GM21381 (cell line): ENCODE results near the gene TMEM213.
A peak's percentile ranks its signal among the peaks of the same experiment; 100 is the strongest.

Source experiments
- ATAC-seq: cut with Tn5 transposase; IDR thresholded peaks from one replicate; pipeline ENCODE4 v1.9.1; 2021; ENCODE audit warnings: mild to moderate bottlenecking, moderate library complexity; ENCODE audit not compliant: unreplicated experiment

The TMEM213 gene

DNA sequence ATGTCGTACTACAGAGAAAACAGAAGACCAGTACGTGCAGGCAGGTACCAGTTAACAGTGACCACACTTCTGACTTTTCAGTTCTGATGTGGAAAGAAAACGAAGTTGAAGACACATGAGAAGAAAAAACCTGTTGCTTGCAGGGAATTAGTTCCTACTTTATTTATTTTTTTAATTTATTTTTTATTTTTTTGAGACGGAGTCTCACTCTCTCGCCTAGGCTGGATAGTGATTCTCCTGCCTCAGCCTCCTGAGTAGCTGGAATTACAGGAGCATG is 74.0 kb downstream of the TMEM213 start:
- no peak for ATAC-seq

DNA sequence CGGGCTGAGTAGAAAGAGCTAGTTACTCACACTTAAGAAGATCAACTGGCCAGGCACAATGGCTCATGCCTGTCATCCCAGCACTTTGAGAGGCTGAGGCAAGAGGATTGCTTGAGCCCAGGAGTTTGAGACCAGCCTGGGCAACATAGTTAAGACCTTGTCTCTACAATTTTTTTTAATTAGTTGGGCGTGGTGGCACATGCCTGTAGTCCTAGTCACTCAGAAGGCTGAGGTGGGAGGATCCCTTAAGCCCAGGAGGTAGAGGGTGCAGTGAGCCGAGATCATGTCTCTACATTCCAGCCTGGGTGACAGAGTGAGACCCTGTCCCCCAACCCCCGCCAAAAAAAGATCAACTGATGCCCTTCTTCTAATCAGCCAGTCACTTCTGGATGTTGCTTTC is 74.8 kb downstream of the TMEM213 start:
- ATAC-seq: no peak

DNA sequence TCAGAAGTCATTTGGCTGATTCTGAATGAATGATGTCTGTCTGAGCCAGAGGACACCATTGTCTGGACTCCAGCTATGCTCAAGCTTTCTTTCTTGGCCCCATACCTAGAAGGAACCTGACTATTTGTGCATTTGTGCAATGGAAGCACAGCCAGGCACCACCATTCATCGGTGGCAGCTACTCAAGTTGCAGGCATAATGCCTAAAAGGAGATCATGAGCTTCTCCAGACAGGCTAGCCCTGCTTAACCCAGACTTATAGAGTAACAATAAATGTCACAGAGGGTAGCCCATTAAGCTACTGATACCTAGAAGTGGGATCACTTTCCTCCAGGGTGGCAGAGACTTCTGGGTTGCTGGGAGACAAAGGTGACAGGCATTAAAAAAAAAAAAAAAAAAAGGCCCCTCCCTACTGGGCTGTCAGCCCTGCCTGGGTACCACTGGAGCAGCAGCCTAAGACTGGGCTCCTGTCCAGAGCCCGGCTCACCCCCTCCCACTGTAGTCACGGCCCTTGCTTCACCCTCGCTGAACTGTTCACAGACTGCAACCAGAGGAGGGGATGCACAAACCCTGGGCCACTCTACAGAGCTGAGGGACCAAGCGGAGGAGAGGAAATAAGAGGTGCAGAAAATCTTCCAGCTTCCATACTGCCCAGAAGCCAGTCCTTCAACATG is 75.6 kb downstream of the TMEM213 start:
- ATAC-seq: no peak

DNA sequence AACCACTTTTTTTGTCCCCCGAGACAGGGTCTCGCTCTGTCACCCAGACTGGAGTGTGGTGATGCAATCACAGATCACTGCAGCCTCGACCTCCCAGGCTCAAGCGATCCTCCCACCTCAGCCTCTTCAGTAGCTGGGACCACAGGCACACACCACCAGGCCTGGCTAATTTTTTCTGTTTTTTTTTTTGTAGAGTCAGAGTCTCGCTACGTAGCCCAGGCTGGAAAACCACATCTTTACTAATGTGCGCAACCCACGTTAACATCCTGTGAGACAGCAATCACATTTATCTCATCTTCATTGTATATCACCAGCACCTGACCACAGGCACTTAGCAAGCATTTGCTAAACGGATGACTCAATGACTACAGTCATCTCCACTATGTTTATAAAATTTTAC is 78.0 kb downstream of the TMEM213 start:
- ATAC-seq: no peak

DNA sequence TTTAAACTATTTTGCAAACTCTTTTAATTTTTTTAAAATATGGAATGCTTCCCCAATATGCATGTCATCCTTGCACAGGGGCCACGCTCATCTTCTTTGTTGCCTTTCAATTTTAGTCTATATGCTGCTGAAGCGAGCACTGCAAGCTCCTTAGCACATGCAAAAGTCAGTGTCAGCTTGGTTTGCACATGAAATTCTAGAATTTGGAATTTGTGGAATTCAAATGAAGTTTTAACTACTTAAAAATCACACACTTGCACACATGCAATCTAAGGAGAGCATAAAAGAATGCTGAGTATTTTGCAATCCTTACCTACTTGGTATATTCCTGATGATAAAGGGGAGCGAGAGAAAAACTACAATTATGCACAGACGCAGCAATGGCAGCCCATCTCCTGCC is 78.5 kb downstream of the TMEM213 start:
- no peak for ATAC-seq

DNA sequence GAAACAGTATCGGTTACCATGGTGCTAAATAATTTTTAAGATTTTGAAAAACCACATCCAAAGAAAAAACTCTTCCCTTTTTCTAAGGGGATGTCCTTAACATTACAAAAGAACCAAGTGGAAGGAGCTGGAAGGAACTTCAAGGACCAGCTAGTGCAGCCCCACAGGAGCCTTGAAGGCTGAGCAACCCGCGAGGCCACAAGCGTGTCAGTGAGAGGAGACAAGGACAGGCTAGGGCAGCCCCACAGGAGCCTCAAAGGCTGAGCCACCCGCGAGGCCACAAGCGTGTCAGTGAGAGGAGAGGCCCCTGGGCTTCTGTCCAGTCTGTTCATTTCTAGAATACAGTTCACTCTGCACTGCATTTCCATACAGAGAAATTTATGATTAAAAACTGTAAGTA is 80.3 kb downstream of the TMEM213 start:
- ATAC-seq: no peak

DNA sequence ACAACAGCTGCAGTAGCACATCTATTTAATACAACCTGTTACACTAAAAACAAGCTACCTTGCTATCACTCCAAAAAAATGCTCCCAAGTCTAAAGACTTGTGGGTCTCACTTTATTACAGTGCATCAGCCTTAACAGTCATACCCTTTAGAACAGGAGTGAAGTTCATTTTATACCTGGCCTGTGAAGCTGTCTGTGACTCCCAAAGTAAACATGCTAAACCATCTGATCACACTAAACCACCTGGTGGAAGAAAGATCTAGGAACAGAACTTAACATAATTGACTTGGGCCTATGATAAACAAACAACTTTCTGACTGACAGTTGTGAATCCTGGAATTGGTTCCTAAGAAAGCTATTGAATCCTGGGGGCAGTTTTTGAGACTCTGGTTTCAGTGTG is 81.1 kb downstream of the TMEM213 start:
- no peak for ATAC-seq

DNA sequence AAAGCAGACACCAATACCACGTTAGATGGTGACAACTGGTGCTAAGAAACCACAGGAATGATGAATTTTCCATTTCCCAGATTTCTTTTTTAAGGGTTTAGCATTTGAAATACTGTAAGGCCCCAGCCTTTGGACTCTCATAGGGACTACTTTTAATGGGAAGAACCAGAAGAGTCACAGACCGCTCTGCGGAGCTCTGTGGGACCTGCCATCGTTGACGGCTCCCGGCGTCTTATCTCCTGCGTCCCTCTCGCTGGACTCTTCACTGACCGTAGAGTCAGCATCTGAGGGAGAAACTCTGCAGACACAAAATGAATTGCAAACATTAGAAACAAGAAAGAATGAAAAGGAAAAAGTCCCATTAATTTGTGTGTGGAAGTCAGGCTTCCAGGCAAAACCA is 81.6 kb downstream of the TMEM213 start:
- no peak for ATAC-seq

DNA sequence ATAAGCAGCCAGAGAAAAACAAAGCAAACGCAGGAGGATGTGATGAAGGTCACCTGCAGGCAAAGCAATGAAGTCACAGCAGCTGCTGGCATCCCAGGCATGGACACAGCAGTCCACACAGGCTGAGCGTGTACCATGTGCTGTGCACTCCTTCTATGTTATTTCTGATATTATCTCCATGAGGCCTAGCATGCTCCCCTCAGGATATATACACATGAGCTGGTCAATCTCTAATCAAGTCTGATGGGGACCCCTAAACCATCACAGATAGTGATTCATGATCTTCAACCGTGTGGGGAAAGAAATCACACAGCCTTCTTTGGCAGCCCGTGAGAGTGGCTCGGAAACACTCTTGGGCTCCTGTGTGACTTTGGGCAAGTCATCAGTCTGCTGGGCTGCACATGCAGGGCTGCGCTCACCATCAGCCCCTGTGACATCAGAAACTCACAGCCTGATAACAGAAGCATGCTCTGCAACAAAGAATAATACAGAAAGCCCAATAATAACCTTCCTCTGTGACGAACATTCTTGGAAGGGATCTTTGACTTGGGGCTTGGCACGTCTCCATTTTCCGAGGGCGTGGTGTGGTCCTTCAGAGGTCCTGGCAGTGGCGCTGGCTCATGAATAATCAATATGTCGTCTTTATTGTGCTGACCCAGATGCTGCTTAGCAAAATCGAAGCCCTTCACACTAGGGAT is 83.2 kb downstream of the TMEM213 start:
- no peak for ATAC-seq

DNA sequence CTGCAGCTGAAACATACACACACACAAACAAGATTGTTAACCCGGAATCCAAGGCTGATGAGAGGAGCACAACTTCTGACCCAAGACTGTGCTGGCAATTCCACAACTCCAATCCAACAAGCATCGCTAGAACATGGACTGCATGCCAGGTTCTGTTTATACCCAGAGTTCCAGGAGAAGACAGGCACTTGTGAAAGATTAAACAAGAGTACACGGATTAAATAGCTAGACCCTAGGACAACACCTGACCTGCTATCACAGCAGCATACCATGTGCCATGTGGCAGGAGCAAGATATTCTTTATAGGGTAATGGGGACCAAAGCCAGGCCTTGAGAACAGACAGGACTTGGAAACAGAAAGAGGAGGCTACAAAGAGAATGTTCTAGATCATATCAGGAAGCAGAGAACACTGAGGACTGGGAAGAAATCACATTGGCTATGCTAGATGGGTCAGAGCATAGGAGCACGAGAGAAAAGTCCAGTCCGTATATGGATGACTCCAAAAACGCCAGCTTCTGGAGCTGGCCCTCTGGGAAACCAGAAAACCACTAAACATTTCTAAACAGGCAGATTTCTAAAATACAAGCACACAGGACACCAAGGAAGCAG is 83.9 kb downstream of the TMEM213 start:
- ATAC-seq: no peak

DNA sequence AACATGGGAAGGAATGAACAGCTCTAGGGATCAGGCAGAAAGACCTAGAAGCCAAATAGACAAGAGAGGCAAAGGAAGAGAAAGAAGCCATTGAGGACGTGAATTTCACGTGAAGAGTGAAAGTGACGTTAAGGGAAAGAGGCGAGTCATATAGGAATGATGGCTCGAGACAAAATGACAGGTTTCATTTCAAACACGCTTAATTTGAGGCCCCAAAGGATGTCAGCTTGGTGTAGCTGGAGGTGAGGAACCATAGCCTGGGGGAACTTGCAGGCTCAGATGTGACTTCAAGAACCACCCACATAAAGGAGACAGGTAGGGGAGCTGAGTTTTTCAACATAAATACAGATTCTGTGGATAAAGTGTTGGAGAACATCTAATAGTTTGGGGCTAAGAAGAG is 84.5 kb downstream of the TMEM213 start:
- no peak for ATAC-seq

DNA sequence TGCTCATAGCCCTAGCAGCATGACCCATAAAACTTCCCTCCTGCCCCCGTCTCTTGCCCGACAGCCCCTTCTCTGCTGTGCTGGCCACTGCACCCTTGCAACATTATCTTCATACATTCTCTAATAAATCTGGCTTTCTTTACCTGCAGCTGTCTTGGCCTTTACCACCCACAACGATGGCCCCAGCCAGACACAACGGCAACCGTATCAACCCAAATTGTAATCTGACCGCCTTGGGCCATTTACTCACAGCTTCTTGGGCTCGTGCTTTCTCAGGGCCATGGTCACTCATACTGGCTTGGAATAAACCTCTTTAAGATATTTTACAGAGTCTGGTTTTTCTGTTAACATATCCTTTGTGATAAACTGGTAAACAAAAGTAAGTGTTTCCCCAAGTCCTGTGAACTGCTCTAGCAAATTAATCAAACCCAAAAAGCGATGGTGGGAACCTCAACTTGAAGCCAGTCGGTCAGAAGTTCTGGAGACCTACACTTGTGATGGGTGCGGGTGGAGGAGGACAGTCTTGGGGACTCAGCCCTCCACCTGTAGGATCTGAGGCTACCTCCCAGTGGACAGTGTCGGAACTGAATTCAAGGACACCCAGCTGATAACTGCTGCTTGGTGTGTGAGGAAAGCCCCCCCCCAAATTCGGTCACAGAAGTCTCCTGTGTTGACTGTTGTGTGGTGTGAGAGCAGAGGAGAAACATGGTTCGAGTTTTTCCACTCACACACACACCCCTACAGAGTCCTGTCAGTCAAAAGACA is 87.8 kb downstream of the TMEM213 start:
- no peak for ATAC-seq

DNA sequence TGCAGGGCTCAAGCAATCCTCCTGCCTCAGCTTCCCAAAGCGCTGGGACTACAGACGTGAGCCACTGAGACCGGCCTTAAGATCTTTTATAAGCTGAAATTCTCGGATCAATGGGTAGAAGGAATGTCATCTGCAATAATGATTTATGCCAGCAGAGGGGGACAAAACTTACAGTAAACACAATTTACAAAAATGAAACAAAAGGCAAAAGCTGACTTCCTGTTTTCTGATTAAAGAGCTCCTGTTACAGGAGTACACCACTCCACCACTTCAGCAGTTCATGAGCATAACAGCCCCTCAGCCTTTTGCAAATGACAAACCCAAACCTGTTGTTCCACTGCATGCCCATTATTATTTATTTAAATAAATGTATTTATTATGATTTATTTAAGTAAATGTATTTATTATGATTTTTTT is 88.7 kb downstream of the TMEM213 start:
- peak; percentile 83 for ATAC-seq

DNA sequence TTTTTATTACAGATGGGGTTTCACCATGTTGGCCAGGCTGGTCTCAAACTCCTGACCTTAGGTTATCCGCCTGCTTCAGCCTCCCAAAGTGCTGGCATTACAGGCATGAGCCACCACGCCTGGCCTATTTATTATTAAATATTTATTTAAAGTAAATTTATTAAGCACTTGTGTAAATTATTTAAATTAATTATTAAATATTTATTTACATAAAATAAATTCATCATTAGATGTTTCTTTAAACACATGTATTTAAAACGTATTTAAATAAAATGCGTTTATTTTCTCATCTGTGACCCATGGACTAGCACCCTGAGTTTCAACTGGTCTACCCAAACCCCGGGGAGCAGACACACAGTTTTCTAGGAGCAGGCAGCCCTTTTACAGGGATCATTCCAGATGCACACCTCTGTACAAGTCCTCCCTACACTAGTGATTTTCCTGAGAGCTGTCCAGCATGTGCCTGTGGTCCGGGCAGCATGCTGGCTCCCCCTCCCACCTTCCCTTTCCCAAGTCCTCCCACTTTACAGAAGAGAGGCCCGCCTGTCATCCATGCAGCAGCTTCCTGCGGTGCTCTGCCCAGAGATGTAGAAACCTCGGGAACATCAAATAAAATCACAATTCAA is 89.4 kb downstream of the TMEM213 start:
- ATAC-seq: no peak
